OCI-LY3 (cell line): ENCODE results near the gene HIBCH.

ENCODE experiments used
- H2AFZ ChIP-seq: fragments of 200-600, 300-600 bp; shearing (Covaris generic); 2 replicates; pipeline ENCODE4 v1.6.0; 2014; ENCODE audit warnings: antibody characterized with exemption, low read depth, low read length
- H3K27ac ChIP-seq: fragments of 200-600, 300-600 bp; sonication (generic); 2 replicates; pipeline ENCODE4 v1.5.1; 2014; ENCODE audit warnings: mild to moderate bottlenecking, low read length, moderate library complexity, mixed read lengths
- H3K27me3 ChIP-seq: fragments of 200-600, 300-600 bp; sonication (generic); 2 replicates; pipeline ENCODE4 v1.6.1; 2014; ENCODE audit warnings: low read depth, low read length, mixed read lengths
- H3K36me3 ChIP-seq: fragments of 200-600, 300-600 bp; sonication (generic); replicated peaks from 2 replicates; pipeline ENCODE3; 2014; ENCODE audit warnings: low read depth, low read length, mixed read lengths
- H3K4me1 ChIP-seq: fragments of 300-600, 200-600 bp; sonication (generic); 2 replicates; pipeline ENCODE4 v1.6.1; 2014; ENCODE audit warnings: low read length, mixed read lengths
- H3K4me2 ChIP-seq: fragments of 200-600, 300-600 bp; sonication (generic); 2 replicates; pipeline ENCODE4 v1.6.1; 2014; ENCODE audit warnings: low read length, mixed read lengths
- H3K4me3 ChIP-seq: fragments of 300-600, 200-600 bp; sonication (generic); 2 replicates; pipeline ENCODE4 v1.5.1; 2014; ENCODE audit warnings: antibody characterized with exemption, mild to moderate bottlenecking, low read length, moderate library complexity
- H3K79me2 ChIP-seq: fragments of 300-600, 200-600 bp; shearing (Covaris generic); 2 replicates; pipeline ENCODE4 v1.6.1; 2014; ENCODE audit warnings: mild to moderate bottlenecking, low read length, mixed read lengths
- H3K9ac ChIP-seq: fragments of 300-600, 200-600 bp; shearing (Covaris generic); 2 replicates; pipeline ENCODE4 v1.6.0; 2014; ENCODE audit warnings: mild to moderate bottlenecking, low read length, moderate library complexity
- H3K9me3 ChIP-seq: fragments of 200-600, 300-600 bp; shearing (Covaris generic); 2 replicates; pipeline ENCODE4 v1.6.1; 2014; ENCODE audit warnings: low read length, mixed read lengths; ENCODE audit not compliant: insufficient read depth
- H4K20me1 ChIP-seq: fragments of 200-600, 300-600 bp; sonication (generic); 2 replicates; pipeline ENCODE4 v1.6.1; 2016; ENCODE audit warnings: low read length, mixed read lengths; ENCODE audit not compliant: insufficient read depth
- CTCF ChIP-seq: fragments of 200-600, 300-600 bp; sonication (generic); IDR thresholded peaks from 2 replicates; pipeline ENCODE4 v1.5.1; 2014; ENCODE audit warnings: antibody characterized with exemption, low read length, low read depth
- EZH2phosphoT487 ChIP-seq: fragments of 200-600 bp; shearing (Covaris generic); IDR thresholded peaks from 2 replicates; pipeline ENCODE4 v1.6.1; 2018; ENCODE audit warnings: antibody characterized with exemption, mixed run types, low read depth

Gene HIBCH

GRCh38 chr2:190365499-190366204, 46.0 kb upstream of the HIBCH start:
- TF ChIP-seq CTCF = no peak
- no peak for TF ChIP-seq EZH2phosphoT487
- Histone ChIP-seq H3K4me1 (no peaks in the 10 kb centered on the region), H3K9ac (no peak overlapping the region), H3K79me2 (no peaks in the 10 kb centered on the region), H4K20me1 (no peaks in the 10 kb centered on the region), H3K9me3 (no peaks in the 10 kb centered on the region), H3K27me3 (no peaks in the 10 kb centered on the region), H2AFZ (no peak overlapping the region), H3K36me3 (no peaks in the 10 kb centered on the region), H3K27ac (no peak overlapping the region), H3K4me3 (no peak overlapping the region), H3K4me2 (no peak overlapping the region)

GRCh38 chr2:190362894-190363293, 43.3 kb upstream of the HIBCH start:
- no peaks in the 10 kb centered on the region for H3K79me2 ChIP-seq
- no peak overlapping the region for H3K4me2 ChIP-seq
- no peaks in the 10 kb centered on the region for H4K20me1 ChIP-seq
- no peaks in the 10 kb centered on the region for H3K9me3 ChIP-seq
- H3K36me3 ChIP-seq = no peaks in the 10 kb centered on the region
- H3K27ac ChIP-seq = no peak overlapping the region
- no peaks in the 10 kb centered on the region for H3K27me3 ChIP-seq
- H3K4me3 ChIP-seq = no peak overlapping the region
- H3K9ac ChIP-seq = no peak overlapping the region
- no peak overlapping the region for H2AFZ ChIP-seq
- TF ChIP-seq EZH2phosphoT487 (no peak), CTCF (no peak)
- peaks cover 10% of the 10 kb centered on the region for H3K4me1 ChIP-seq

DNA sequence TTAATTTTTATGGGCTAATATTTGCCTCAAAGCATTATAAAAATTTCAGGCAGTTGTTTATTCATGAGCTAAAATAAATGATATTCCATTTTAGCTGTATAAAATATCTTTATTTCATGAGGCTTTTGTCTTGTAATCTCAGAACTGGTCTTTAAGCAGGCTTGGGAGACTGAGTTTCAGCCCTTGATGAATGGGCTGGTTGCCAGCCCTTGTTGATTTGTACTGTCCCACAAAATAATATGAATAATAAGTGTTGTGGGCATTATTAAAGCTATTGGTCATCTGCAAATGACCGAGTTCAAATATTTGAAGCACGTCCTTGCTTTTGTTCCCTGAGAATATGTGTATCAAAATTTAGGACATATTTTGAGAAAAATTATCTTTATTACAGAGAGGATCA, 41.9 kb upstream of the HIBCH start:
- no peaks in the 10 kb centered on the region for H3K27me3 ChIP-seq
- no peaks in the 10 kb centered on the region for H3K79me2 ChIP-seq
- H3K9me3 ChIP-seq = no peaks in the 10 kb centered on the region
- H3K4me3 ChIP-seq = no peak overlapping the region
- H3K36me3 ChIP-seq = no peaks in the 10 kb centered on the region
- H3K9ac ChIP-seq = no peak overlapping the region
- no peak overlapping the region for H2AFZ ChIP-seq
- H4K20me1 ChIP-seq = no peaks in the 10 kb centered on the region
- H3K4me2 ChIP-seq = no peak overlapping the region
- no peak for TF ChIP-seq EZH2phosphoT487
- no peak for TF ChIP-seq CTCF
- H3K27ac ChIP-seq = no peak overlapping the region
- H3K4me1 ChIP-seq = peaks cover 10% of the 10 kb centered on the region

- Histone ChIP-seq H3K9me3 (no peaks in the 10 kb centered on the region), H3K4me2 (no peak overlapping the region), H3K4me1 (peaks cover 10% of the 10 kb centered on the region), H4K20me1 (no peaks in the 10 kb centered on the region), H3K27me3 (no peaks in the 10 kb centered on the region), H3K27ac (no peak overlapping the region), H3K36me3 (no peaks in the 10 kb centered on the region), H3K9ac (no peak overlapping the region), H3K79me2 (no peaks in the 10 kb centered on the region), H3K4me3 (no peak overlapping the region), H2AFZ (no peak overlapping the region)
- TF ChIP-seq CTCF (no peak), EZH2phosphoT487 (no peak)
These were observed 41.3 kb upstream of the HIBCH start for GRCh38 chr2:190360965-190361364.
